Heart left ventricle (tissue), 16 donors: ENCODE data around the gene DCAF8. TPM values are rescaled to one million over a fixed set of nuclear protein-coding genes. Genes with fewer than 3 reads are reported as not detected.
A peak's percentile ranks its signal among the peaks of the same experiment; 100 is the strongest.

Source experiments
- ATAC-seq, 4 donors: fragments of 200-7000 bp; cut with Tn5 transposase; one replicate each; pipeline ENCODE4 v1.9.1; 2020 to 2022; ENCODE audit warnings: moderate library complexity in 4 of 4, mild to moderate bottlenecking in 3 of 4, moderate number of reproducible peaks in 1 of 4
- DNase-seq, 5 donors: peaks; one replicate each; pipeline ENCODE4 v3.0.0-alpha.2; 2020
- H3K27ac ChIP-seq, 12 donors: fragments of 200-600 bp; sonication (generic) in 4 of 12; one replicate each; pipeline versions ENCODE4 v1.5.0 to v1.8.0; 2016 to 2022; ENCODE audit warnings: mild to moderate bottlenecking in 2 of 12
- H3K27me3 ChIP-seq, 9 donors: fragments of 200-600 bp; sonication (generic) in 2 of 9; one replicate each; pipeline versions ENCODE4 v1.5.1 to v1.8.0; 2016 to 2022; ENCODE audit warnings: mild to moderate bottlenecking in 3 of 9
- H3K36me3 ChIP-seq, 9 donors: fragments of 200-600 bp; sonication (generic) in 2 of 9; one replicate each; pipeline versions ENCODE4 v1.5.0 to v1.8.0; 2018 to 2022; ENCODE audit warnings: mild to moderate bottlenecking in 2 of 9
- H3K4me1 ChIP-seq, 12 donors: fragments of 200-600 bp; sonication (generic) in 4 of 12; one replicate each; pipeline versions ENCODE4 v1.5.0 to v1.8.0; 2016 to 2022; ENCODE audit warnings: mild to moderate bottlenecking in 3 of 12
- H3K4me3 ChIP-seq, 12 donors: fragments of 200-600 bp; sonication (generic) in 4 of 12; one replicate each; pipeline versions ENCODE4 v1.5.0 to v1.8.0; 2017 to 2022; ENCODE audit warnings: mild to moderate bottlenecking in 9 of 12, moderate library complexity in 4 of 12
- H3K9me3 ChIP-seq, 12 donors: fragments of 200-600 bp; sonication (generic) in 4 of 12; one replicate each; pipeline versions ENCODE4 v1.5.0 to v1.8.0; 2016 to 2022; ENCODE audit warnings: mild to moderate bottlenecking in 1 of 12
- POLR2A ChIP-seq, 2 donors: fragments of 450-650 bp; IDR thresholded peaks; one replicate each; pipeline ENCODE4 v1.6.1; 2017; ENCODE audit warnings: antibody characterized with exemption in 2 of 2, mild to moderate bottlenecking in 2 of 2, moderate library complexity in 2 of 2
- WGBS, 4 donors: extraction: QIAGEN DNeasy Blood & Tissue Kit in 2 of 4; methylation state at CpG; one replicate each; pipeline versions ENCODE4 v1.1.5 to v1.1.7; 2013 to 2018; 5-methylcytosine and 5-hydroxymethylcytosine counted together
- intact Hi-C, 10 donors: fragments of 100-400 bp; cut with DNase I; formaldehyde crosslinking; loops; one replicate each; pipeline versions ENCODE4 v1.11.1 to v1.14.2; 2022
- polyA plus RNA-seq, 2 donors: library from polyadenylated mRNA; stranded (reverse); fragments of 200-250 nt; gene quantifications; one replicate each; pipeline ENCODE4 v1.2.3, GENCODE V29; 2013
- total RNA-seq, 9 donors: library from RNA; depleted of rRNA in 2 of 9; stranded (reverse); fragments of >200 nt in 2 of 9; fragmentation: NEBNext Ultra II Directional in 3 of 9; extraction: Animal tissue kit (Norgen Biotek cat#: 25700) in 3 of 9; gene quantifications; one replicate each; pipeline versions ENCODE4 v1.1.0 to v1.2.4, GENCODE V29; 2016 to 2023
- TF ChIP-seq, protein P1 (sequence below), 12 donors: fragments of 200-600 bp; sonication (generic) in 4 of 12; IDR thresholded peaks; one replicate each; pipeline versions ENCODE4 v1.5.0 to v1.8.0; 2018 to 2022; ENCODE audit warnings: antibody characterized with exemption in 12 of 12, mild to moderate bottlenecking in 5 of 12
- donor health status: ischemic (EF 13 %, LVEDD 7.1; RV severe dilation, severe dysfunction).
- donor health status: healthy with polysubstance abuse.
- donor health status: DM: no; HTN: yes; CAD: no.
- donor health status: DM: no; HTN: no; CAD: no.
- donor health status: ischemic (EF 25% LVEDD 6.9; RV normal size, moderate dysfunction).
- donor health status: ischemic (EF 25% LVEDD 5.7; RV mildly dilated, moderate dysfunction).
- donor health status: healthy.
- donor health status: DM: yes; HTN: yes; CAD: no.
- donor health status: ischemic (EF 35%, LVEDD 5.7; RV mildly dilated, moderate dysfunction).
- donor health status: nonischemic (EF 11% LVEDD 7.7; RV severe dilation, severe dysfunction).
- donor health status: DM: yes; HTN: yes; CAD: no.
- donor health status: PGD.
- donor health status: ischemic (EF 29% LVEDD 5.4; RV normal size, mild dysfunction).
- donor health status: nonischemic (EF 23%, LVEDD 6.1; RV moderate dilation, normal function).

Gene DCAF8
- total and polyA plus RNA-seq, 11 donors, result 78.4 to 161 (median 128) TPM

DNA sequence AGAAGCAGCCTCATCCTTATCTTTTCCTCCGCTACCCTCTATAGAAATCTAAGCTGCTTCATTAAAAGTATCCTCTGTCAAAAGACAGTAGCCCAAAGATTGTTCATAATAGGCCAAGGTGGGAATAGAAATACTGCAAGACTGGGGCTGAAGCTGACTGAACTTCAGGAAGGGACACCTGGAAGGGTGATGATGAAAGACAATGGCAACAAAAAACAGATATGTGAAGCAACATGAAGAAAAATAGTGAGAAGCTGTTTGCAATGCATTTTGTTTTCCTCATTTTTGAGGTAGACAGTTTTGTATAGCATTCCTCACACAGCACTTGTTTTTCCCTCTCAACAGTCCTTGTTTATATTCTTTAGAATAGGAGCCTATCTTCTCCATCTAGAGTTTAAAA, 16.9 kb downstream of the DCAF8 start:
- ATAC-seq (no peak), DNase-seq (no peak)
- intact Hi-C loops, result loop anchor here in 3 of 10 donors (5.0 to 10.0 kb wide), 2 partner anchors 33 to 51 kb away; partner anchors contain the start of gene CASQ1 (in 2 of the 3)
- Histone ChIP-seq H3K4me1 (peaks cover 7 to 54% (median 38%) of the 10 kb centered on the region in 12 donors), H3K9me3 (no peaks in the 10 kb centered on the region), H3K27me3 (no peaks in the 10 kb centered on the region), H3K4me3 (no peak overlapping the region), H3K36me3 (peaks cover 0 to 53% (median 35%) of the 10 kb centered on the region in 9 donors), H3K27ac (peak overlapping the region in 5 of 12 donors; percentile 16 to 60 (median 24))
- WGBS, 4 donors, result 45 to 61% (median 56%) methylated on average over 1 of the region's 1 CpG
- TF ChIP-seq, protein P1, sequence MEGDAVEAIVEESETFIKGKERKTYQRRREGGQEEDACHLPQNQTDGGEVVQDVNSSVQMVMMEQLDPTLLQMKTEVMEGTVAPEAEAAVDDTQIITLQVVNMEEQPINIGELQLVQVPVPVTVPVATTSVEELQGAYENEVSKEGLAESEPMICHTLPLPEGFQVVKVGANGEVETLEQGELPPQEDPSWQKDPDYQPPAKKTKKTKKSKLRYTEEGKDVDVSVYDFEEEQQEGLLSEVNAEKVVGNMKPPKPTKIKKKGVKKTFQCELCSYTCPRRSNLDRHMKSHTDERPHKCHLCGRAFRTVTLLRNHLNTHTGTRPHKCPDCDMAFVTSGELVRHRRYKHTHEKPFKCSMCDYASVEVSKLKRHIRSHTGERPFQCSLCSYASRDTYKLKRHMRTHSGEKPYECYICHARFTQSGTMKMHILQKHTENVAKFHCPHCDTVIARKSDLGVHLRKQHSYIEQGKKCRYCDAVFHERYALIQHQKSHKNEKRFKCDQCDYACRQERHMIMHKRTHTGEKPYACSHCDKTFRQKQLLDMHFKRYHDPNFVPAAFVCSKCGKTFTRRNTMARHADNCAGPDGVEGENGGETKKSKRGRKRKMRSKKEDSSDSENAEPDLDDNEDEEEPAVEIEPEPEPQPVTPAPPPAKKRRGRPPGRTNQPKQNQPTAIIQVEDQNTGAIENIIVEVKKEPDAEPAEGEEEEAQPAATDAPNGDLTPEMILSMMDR (IDR thresholded peaks at IDR 0.05), result no peak
- TF ChIP-seq POLR2A (IDR thresholded peaks at IDR 0.05), result no peak

DNA sequence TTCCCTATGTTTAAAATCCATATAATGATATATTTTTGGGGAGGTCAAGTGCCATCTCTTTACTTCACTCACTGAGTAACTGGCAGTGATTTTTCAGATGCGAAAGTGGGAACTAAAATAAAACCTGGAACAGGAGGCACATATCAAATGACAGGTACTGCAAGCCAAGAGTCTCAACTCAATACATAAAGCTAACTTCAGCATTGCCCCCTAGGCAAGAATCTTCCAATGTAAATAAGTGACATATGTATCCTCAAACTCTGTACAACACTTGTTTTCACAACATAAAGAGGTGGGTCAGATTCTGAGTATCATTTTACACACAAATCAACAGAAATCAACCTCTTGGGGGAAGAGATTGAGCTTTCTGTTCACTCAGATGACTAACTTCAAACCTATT, 18.1 kb downstream of the DCAF8 start:
- Histone ChIP-seq H3K4me3 (no peak overlapping the region), H3K27ac (peak overlapping the region in 10 of 12 donors; percentile 9 to 60 (median 28)), H3K27me3 (no peaks in the 10 kb centered on the region), H3K36me3 (peaks cover 0 to 59% (median 47%) of the 10 kb centered on the region in 9 donors), H3K9me3 (no peaks in the 10 kb centered on the region), H3K4me1 (peaks cover 7 to 53% (median 37%) of the 10 kb centered on the region in 12 donors)
- 37 to 56% (median 43%) methylated on average over 1 of the region's 1 CpG for WGBS, 4 donors
- DNase-seq (no peak), ATAC-seq (peak in 1 of 4 donors; percentile 13)
- intact Hi-C loops, result loop anchor here in 3 of 10 donors (5.0 to 10.0 kb wide), 2 partner anchors 37 to 49 kb away; partner anchors contain the start of genes CASQ1 (in 2 of the 3) and PEA15 (in 1 of the 3)
- TF ChIP-seq, protein P1 (IDR thresholded peaks at IDR 0.05), result no peak
- TF ChIP-seq POLR2A (IDR thresholded peaks at IDR 0.05), result no peak

DNA sequence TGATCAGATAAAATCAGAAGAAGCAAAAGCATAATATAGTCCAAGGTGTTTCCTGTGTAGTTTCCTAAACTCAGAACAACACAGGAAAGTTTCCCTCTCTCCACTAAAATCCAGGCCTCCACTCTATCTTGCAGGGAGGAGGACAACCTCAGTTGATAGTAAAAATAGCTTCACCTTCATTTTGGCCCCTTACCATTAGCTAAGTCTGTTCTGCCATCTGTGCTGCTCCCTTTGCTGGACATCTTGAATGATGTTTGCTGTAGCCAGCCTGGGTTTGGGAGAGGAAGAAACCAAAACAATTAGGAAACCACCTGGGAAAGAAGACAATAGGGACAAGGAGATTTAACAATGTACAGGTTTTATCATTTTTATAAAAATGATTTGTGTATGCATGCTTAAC, 18.6 kb downstream of the DCAF8 start:
- Histone ChIP-seq H3K4me3 (no peak overlapping the region), H3K36me3 (peaks cover 0 to 63% (median 51%) of the 10 kb centered on the region in 9 donors), H3K9me3 (no peaks in the 10 kb centered on the region), H3K27ac (peak overlapping the region in 11 of 12 donors; percentile 9 to 60 (median 36)), H3K4me1 (peaks cover 7 to 55% (median 37%) of the 10 kb centered on the region in 12 donors), H3K27me3 (no peaks in the 10 kb centered on the region)
- TF ChIP-seq, protein P1 (IDR thresholded peaks at IDR 0.05), result no peak
- TF ChIP-seq POLR2A (IDR thresholded peaks at IDR 0.05), result no peak
- intact Hi-C loops, result loop anchor here in 3 of 10 donors (5.0 to 10.0 kb wide), 2 partner anchors 36 to 49 kb away; partner anchors contain the start of genes CASQ1 (in 2 of the 3) and PEA15 (in 1 of the 3)
- no peak for DNase-seq
- peak in 2 of 4 donors; percentile 22 to 29 for ATAC-seq

DNA sequence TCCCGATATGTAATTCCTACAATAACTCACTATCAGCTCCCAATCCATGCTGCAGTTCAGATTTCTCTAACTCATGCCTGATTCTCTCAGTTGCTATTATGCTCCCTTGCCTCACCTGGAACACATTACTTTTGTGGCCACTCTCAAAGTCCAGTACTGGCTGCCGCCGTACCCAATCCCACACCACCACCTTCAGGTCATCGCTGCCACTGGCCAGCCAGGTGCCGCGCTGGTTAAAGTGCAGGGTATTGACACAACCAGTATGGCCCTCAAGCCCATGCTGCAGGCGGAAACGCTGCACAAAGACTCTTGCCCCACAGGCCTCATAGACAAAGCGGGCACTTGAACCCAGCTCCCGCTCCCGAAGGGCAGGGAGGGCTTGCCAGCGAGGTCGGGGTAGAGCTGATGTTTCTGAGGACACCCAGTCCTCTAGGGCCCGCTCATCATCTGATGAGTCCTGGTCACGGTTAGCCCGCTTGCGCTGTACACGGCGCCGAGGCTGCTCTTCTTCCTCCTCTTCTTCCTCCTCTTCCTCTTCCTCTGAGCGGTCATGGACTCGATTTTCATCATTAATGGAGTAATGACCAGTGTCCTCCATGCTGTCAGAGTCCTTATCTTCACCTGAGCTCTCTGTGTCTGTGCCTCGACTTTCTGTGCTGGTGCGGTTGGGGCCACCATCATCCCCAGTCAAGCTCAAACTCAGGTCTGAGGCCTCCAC, 22.6 kb downstream of the DCAF8 start:
- Histone ChIP-seq H3K9me3 (no peaks in the 10 kb centered on the region), H3K4me1 (peaks cover 4 to 37% (median 23%) of the 10 kb centered on the region in 12 donors), H3K27me3 (no peaks in the 10 kb centered on the region), H3K4me3 (no peak overlapping the region), H3K27ac (no peak overlapping the region), H3K36me3 (peaks cover 0 to 95% (median 92%) of the 10 kb centered on the region in 9 donors)
- no peak for DNase-seq
- WGBS, 4 donors, result 93 to 96% (median 95%) methylated on average over 24 of the region's 24 CpGs
- TF ChIP-seq, protein P1 (IDR thresholded peaks at IDR 0.05), result no peak
- no peak for TF ChIP-seq POLR2A (IDR thresholded peaks at IDR 0.05)
- ATAC-seq, result peak in 1 of 4 donors; percentile 20
- intact Hi-C loops, result loop anchor here in 3 of 10 donors (5.0 to 10.0 kb wide), 2 partner anchors 32 to 45 kb away; partner anchors contain the start of genes CASQ1 (in 2 of the 3) and PEA15 (in 1 of the 3)
